ENCODE data around the gene CEP70. TPM values are rescaled to one million over a fixed set of nuclear protein-coding genes. Genes with fewer than 3 reads are reported as not detected.

The CEP70 gene
- total and polyA plus RNA-seq, 2 of the 13 experiments (the other 11 are each of a cell fraction or from before 2014, with no cell fraction given), result 4.0 to 22.3 TPM

- no peak for TF ChIP-seq KIAA2018 (CRISPR knock-in tag; IDR thresholded peaks at IDR 0.05; ENCODE audit: borderline replicate concordance)
- TF ChIP-seq TEAD3 (CRISPR knock-in tag; optimal IDR thresholded peaks at IDR 0.05; ENCODE audit: borderline replicate concordance), result peak; percentile 42
- TF ChIP-seq MED8 (CRISPR knock-in tag; IDR thresholded peaks at IDR 0.05; ENCODE audit: insufficient replicate concordance), result peak; percentile 84
- no peak; the same call in 1 of the 2 replicates for TF ChIP-seq ZNF121 (CRISPR knock-in tag; IDR thresholded peaks at IDR 0.05)
- TF ChIP-seq CREM (IDR thresholded peaks at IDR 0.05), result no peak
- TF ChIP-seq CREM (CRISPR knock-in tag; IDR thresholded peaks at IDR 0.05), result no peak
- no peak for TF ChIP-seq ZNF646 (CRISPR knock-in tag; IDR thresholded peaks at IDR 0.05)
- TF ChIP-seq FOXK2 (IDR thresholded peaks at IDR 0.05), result no peak
- no peak; the same call in 1 of the 2 replicates for TF ChIP-seq SOX5 (CRISPR knock-in tag; IDR thresholded peaks at IDR 0.05; ENCODE audit: borderline replicate concordance)
- no peak for TF ChIP-seq NCOA1 (CRISPR knock-in tag; IDR thresholded peaks at IDR 0.05)
- no peak for TF ChIP-seq MED13 (CRISPR knock-in tag; IDR thresholded peaks at IDR 0.05)
- TF ChIP-seq REPIN1 (CRISPR knock-in tag; IDR thresholded peaks at IDR 0.05; ENCODE audit: borderline replicate concordance, low read depth), result peak; percentile 86; the same call in 1 of the 2 replicates
- no peak for TF ChIP-seq RARG (CRISPR knock-in tag; IDR thresholded peaks at IDR 0.05; ENCODE audit: low read depth)
Observed at GRCh38 chr3:138608322-138609135, 14.5 kb upstream of the CEP70 start, which contains the start of gene FAIM (continued).
